ENCODE data around the gene DENND2A. TPM values are rescaled to one million over a fixed set of nuclear protein-coding genes. Genes with fewer than 3 reads are reported as not detected.

DENND2A gene
- total RNA-seq, 1 experiment from 2014 or later = 2.2 TPM

- DNase-seq (ENCODE audit: low read depth) = peak; percentile 48
Measured at GRCh38 chr7:140475747-140476333, 164.8 kb downstream of the DENND2A start.

Small RNA genes within 50 kb of the gene (small RNA-seq; reads per million reads assigned to genes)
- gene RF00019 = not detected
- not detected for gene RN7SL771P

Other genes with a start within 250 kb of the DENND2A start
- gene SLC37A3, start 242.3 kb downstream of the DENND2A start, total RNA-seq (2014; rRNA removed; shearing (Covaris generic)) = 19.4 and 24.3 TPM in 2 replicates
- gene RAB19, start 236.8 kb downstream of the DENND2A start, total RNA-seq (2014; rRNA removed; shearing (Covaris generic)) = not detected in 2 replicates
- 43.3 and 48.1 TPM in 2 replicates for gene MKRN1, start 161.3 kb downstream of the DENND2A start, total RNA-seq (2014; rRNA removed; shearing (Covaris generic))
- 27.6 and 27.9 TPM in 2 replicates for gene ADCK2, start 32.1 kb upstream of the DENND2A start, total RNA-seq (2014; rRNA removed; shearing (Covaris generic))
- gene NDUFB2, start 55.9 kb upstream of the DENND2A start, total RNA-seq (2014; rRNA removed; shearing (Covaris generic)) = 165 and 247 TPM in 2 replicates

All from HT1080 (cell line).